Measurements from ENCODE around the gene PHETA1.

- TF ChIP-seq CTCF (IDR thresholded peaks at IDR 0.05) (no peak), POLR2A (IDR thresholded peaks at IDR 0.05) (no peak)
Observed at GRCh38 chr12:111322336-111323250, 46.3 kb downstream of the PHETA1 start.

Measured in esophagus squamous epithelium (tissue), 4 donors.